Right lobe of liver (tissue), 6 donors: Measurements from ENCODE around the gene GATA6. TPM values are rescaled to one million over a fixed set of nuclear protein-coding genes. Genes with fewer than 3 reads are reported as not detected.
A peak's percentile ranks its signal among the peaks of the same experiment; 100 is the strongest.

Experiments
- ATAC-seq, 4 donors: fragments of 200-7000 bp; cut with Tn5 transposase; one replicate each; pipeline ENCODE4 v1.9.1; 2020; ENCODE audit warnings: mild to moderate bottlenecking in 4 of 4, moderate library complexity in 4 of 4
- DNase-seq, 3 donors: peaks; one replicate each; pipeline ENCODE4 v3.0.0-alpha.2; 2020
- H3K27ac ChIP-seq, 3 donors: fragments of 200-600 bp; one replicate each; pipeline ENCODE4 v1.8.0; 2022
- H3K27me3 ChIP-seq, 2 donors: fragments of 200-600 bp; one replicate each; pipeline ENCODE4 v1.8.0; 2022
- H3K36me3 ChIP-seq, 4 donors: fragments of 200-600 bp; sonication (generic) in 1 of 4; one replicate each; pipeline versions ENCODE4 v1.5.1 to v1.8.0; 2017 to 2022; ENCODE audit warnings: control low read depth in 1 of 4
- H3K4me1 ChIP-seq, 4 donors: fragments of 200-600 bp; sonication (generic) in 1 of 4; one replicate each; pipeline versions ENCODE4 v1.5.1 to v1.8.0; 2017 to 2022; ENCODE audit warnings: control low read depth in 1 of 4
- H3K4me3 ChIP-seq, 3 donors: fragments of 200-600 bp; one replicate each; pipeline ENCODE4 v1.8.0; 2022
- H3K9me3 ChIP-seq, 4 donors: fragments of 200-600 bp; sonication (generic) in 1 of 4; one replicate each; pipeline versions ENCODE4 v1.5.1 to v1.8.0; 2017 to 2022; ENCODE audit warnings: control low read depth in 1 of 4
- POLR2A ChIP-seq: fragments of 450-650 bp; IDR thresholded peaks from one replicate; pipeline ENCODE4 v1.6.1; 2017; ENCODE audit warnings: antibody characterized with exemption, mild to moderate bottlenecking
- WGBS: methylation state at CpG from one replicate; pipeline ENCODE4 v1.1.6; 2018; ENCODE audit warnings: low coverage, low lambda C conversion rate; ENCODE audit not compliant: insufficient coverage; ENCODE audit errors: missing lambda C conversion rate; 5-methylcytosine and 5-hydroxymethylcytosine counted together
- intact Hi-C, 2 donors: fragments of 100-400 bp; cut with DNase I; formaldehyde crosslinking; loops; one replicate each; pipeline versions ENCODE4 v1.11.2 to v1.14.1; 2022
- long read RNA-seq: library from polyadenylated mRNA; unstranded; transcript quantifications from one replicate; pipeline ENCODE4 v2.0.0, GENCODE V29; 2019
- total RNA-seq, 6 experiments: library from RNA; depleted of rRNA in 2 of 6; stranded (reverse); fragments of >200 nt in 2 of 6; fragmentation: NEBNext Ultra II Directional in 3 of 6; extraction: Animal tissue kit (Norgen Biotek cat#: 25700) in 3 of 6; gene quantifications; one replicate each; pipeline versions ENCODE4 v1.1.0 to v1.2.4, GENCODE V29; 2016 to 2023
- TF ChIP-seq, protein P1 (sequence below), 4 donors: fragments of 200-600 bp in 3 of 4; fragments of 450-650 bp in 1 of 4; IDR thresholded peaks; one replicate each; pipeline versions ENCODE4 v1.5.1 to v1.8.0; 2016 to 2022; ENCODE audit warnings: antibody characterized with exemption in 4 of 4, mild to moderate bottlenecking in 2 of 4
- donor health status: DM: no; HTN: yes; CAD: no.
- donor health status: DM: no; HTN: no; CAD: no.
- donor health status: DM: no; HTN: no; CAD: no.
- donor health status: DM: no; HTN: yes; CAD: no.
- donor health status: DM: no; HTN: yes; CAD: no.

GATA6 gene
- total RNA-seq: 10 to 100 TPM in 3 of 6 experiments, 1 to 10 TPM in 3; 8.0 to 14.0 (median 9.5) TPM
- long read RNA-seq, partial matches to known transcripts: 4 of 4 reads
- long read RNA-seq, other reads (novel, unspliced or antisense): 0 of 4 reads

GRCh38 chr18:22169011-22169888 is at the start of gene GATA6:
GATA6 (plus strand) TSS chr18:22169589; CDS start chr18:22171145, 1,556 bp downstream.
- H3K9me3 ChIP-seq: no peaks in the 10 kb centered on the region
- H3K36me3 ChIP-seq: no peaks in the 10 kb centered on the region
- H3K27ac ChIP-seq: peak within 1 kb of the TSS; percentile 90 to 98 (median 95)
- intact Hi-C loops: loop anchor here in 1 of 2 donors (10.0 kb wide), 1 partner anchor 386 kb away; no protein-coding TSS in a partner anchor
- TF ChIP-seq, protein P1, sequence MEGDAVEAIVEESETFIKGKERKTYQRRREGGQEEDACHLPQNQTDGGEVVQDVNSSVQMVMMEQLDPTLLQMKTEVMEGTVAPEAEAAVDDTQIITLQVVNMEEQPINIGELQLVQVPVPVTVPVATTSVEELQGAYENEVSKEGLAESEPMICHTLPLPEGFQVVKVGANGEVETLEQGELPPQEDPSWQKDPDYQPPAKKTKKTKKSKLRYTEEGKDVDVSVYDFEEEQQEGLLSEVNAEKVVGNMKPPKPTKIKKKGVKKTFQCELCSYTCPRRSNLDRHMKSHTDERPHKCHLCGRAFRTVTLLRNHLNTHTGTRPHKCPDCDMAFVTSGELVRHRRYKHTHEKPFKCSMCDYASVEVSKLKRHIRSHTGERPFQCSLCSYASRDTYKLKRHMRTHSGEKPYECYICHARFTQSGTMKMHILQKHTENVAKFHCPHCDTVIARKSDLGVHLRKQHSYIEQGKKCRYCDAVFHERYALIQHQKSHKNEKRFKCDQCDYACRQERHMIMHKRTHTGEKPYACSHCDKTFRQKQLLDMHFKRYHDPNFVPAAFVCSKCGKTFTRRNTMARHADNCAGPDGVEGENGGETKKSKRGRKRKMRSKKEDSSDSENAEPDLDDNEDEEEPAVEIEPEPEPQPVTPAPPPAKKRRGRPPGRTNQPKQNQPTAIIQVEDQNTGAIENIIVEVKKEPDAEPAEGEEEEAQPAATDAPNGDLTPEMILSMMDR (IDR thresholded peaks at IDR 0.05): peak; percentile 32 to 50 (median 37)
- peak; percentile 97 for TF ChIP-seq POLR2A
- peak within 1 kb of the TSS; percentile 50 to 93 (median 72) for H3K4me3 ChIP-seq
- DNase-seq: peak; percentile 92 to 97 (median 97)
- ATAC-seq: peak; percentile 62 to 83 (median 74)
- peaks cover 0 to 7% (median 0%) of the 10 kb centered on the region in 4 donors for H3K4me1 ChIP-seq
- no peaks in the 10 kb centered on the region for H3K27me3 ChIP-seq
- 0% methylated on average over 42 of the region's 87 CpGs for WGBS

- no peak for ATAC-seq
- Histone ChIP-seq H3K27ac (no peak overlapping the region), H3K27me3 (no peaks in the 10 kb centered on the region), H3K9me3 (no peaks in the 10 kb centered on the region), H3K4me3 (no peak overlapping the region), H3K4me1 (no peaks in the 10 kb centered on the region), H3K36me3 (no peaks in the 10 kb centered on the region)
- TF ChIP-seq POLR2A: no peak
- TF ChIP-seq, protein P1 (IDR thresholded peaks at IDR 0.05): no peak
- DNase-seq: no peak
- intact Hi-C loops: no loop called here
- 94% methylated on average over 1 of the region's 1 CpG for WGBS
Measured at GRCh38 chr18:22124970-22125369, 44.4 kb upstream of the GATA6 start.

DNA sequence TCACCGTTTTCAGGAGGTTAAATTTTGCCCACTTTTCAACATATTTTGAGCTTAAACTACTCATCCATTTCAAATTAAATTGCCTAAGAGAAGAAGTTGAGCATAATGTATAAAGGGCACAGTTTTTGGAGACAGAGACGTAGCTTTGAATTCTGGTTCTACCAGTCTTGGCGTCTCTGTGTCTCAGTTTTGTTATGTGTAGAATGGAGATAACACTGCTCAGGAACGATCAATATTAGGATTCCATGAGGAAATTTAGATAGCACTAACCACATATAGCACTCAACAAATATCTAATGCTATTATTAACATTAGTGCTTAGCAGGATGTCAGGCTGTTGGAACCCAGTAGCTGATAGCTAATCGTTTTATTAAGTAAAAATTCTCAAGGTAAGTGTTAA is 40.4 kb upstream of the GATA6 start:
- Histone ChIP-seq H3K4me3 (no peak overlapping the region), H3K27ac (no peak overlapping the region), H3K4me1 (no peaks in the 10 kb centered on the region), H3K27me3 (no peaks in the 10 kb centered on the region), H3K36me3 (no peaks in the 10 kb centered on the region), H3K9me3 (no peaks in the 10 kb centered on the region)
- no peak for TF ChIP-seq POLR2A
- TF ChIP-seq, protein P1 (IDR thresholded peaks at IDR 0.05): no peak
- ATAC-seq (no peak), DNase-seq (no peak)
- 57% methylated on average over 5 of the region's 5 CpGs for WGBS
- intact Hi-C loops: no loop called here

DNA sequence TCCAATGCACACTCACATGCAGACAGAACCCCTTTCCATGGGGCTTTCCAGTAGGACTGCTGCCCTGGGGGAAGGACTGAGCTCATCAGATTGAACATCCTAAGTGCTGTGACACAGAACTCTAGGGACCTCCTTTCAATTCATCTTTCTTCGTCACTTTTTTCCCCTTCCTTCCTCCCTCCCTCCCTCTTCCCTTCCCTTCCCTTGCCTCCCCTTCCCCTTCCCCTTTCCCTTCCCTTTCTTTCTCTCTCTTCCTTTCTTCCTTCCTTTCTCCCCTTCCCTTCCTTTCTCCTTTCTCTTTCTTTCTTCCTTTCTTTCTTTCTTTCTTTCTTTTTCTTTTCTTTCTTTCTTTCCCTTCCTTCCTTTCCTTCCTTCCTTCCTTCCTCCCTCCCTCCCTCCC is 39.6 kb upstream of the GATA6 start:
- Histone ChIP-seq H3K27ac (no peak overlapping the region), H3K9me3 (no peaks in the 10 kb centered on the region), H3K36me3 (no peaks in the 10 kb centered on the region), H3K4me3 (no peak overlapping the region), H3K4me1 (no peaks in the 10 kb centered on the region), H3K27me3 (no peaks in the 10 kb centered on the region)
- ATAC-seq: no peak
- 50% methylated on average over 1 of the region's 1 CpG for WGBS
- TF ChIP-seq, protein P1 (IDR thresholded peaks at IDR 0.05): no peak
- no peak for TF ChIP-seq POLR2A
- intact Hi-C loops: no loop called here
- no peak for DNase-seq
